Smooth muscle cell (in vitro differentiated cells): Measurements from ENCODE around the gene CELSR2. TPM values are rescaled to one million over a fixed set of nuclear protein-coding genes. Genes with fewer than 3 reads are reported as not detected.

Experiments
- DNase-seq: peaks from one replicate; lab custom pipeline; 2025; ENCODE audit not compliant: unreplicated experiment; lab: John Stamatoyannopoulos, UW
- H2AFZ ChIP-seq: fragments of 200-600 bp; sonication (generic); 2 replicates; pipeline ENCODE4 v1.6.0; 2016; ENCODE audit warnings: antibody characterized with exemption, low read depth, mild to moderate bottlenecking
- H3F3A ChIP-seq: fragments of 200-600 bp; sonication (generic); 2 replicates; pipeline ENCODE4 v1.6.0; 2017; ENCODE audit warnings: antibody characterized with exemption, low read depth
- H3K27ac ChIP-seq: fragments of 200-600 bp; sonication (generic); 2 replicates; pipeline ENCODE4 v1.5.1; 2016; ENCODE audit warnings: low read depth, mild to moderate bottlenecking
- H3K27me3 ChIP-seq: fragments of 200-600 bp; sonication (generic); 2 replicates; pipeline ENCODE4 v1.6.1; 2016; ENCODE audit warnings: low read depth, mild to moderate bottlenecking
- H3K36me3 ChIP-seq: fragments of 200-600 bp; sonication (generic); 2 replicates; pipeline ENCODE4 v1.5.1; 2016; ENCODE audit warnings: low read depth
- H3K4me1 ChIP-seq: fragments of 200-600 bp; sonication (generic); 2 replicates; pipeline ENCODE4 v1.5.1; 2016; ENCODE audit warnings: low read depth
- H3K4me2 ChIP-seq: fragments of 200-600 bp; sonication (generic); 2 replicates; pipeline ENCODE4 v1.6.0; 2016; ENCODE audit warnings: mild to moderate bottlenecking
- H3K4me3 ChIP-seq: fragments of 200-600 bp; sonication (generic); 2 replicates; pipeline ENCODE4 v1.5.1; 2016; ENCODE audit warnings: mild to moderate bottlenecking
- H3K79me2 ChIP-seq: fragments of 200-600 bp; sonication (generic); 2 replicates; pipeline ENCODE4 v1.6.0; 2016; ENCODE audit warnings: low read depth, mild to moderate bottlenecking
- H3K9ac ChIP-seq: fragments of 200-600 bp; sonication (generic); 2 replicates; pipeline ENCODE4 v1.6.0; 2016; ENCODE audit warnings: low read depth
- H3K9me3 ChIP-seq: fragments of 200-600 bp; sonication (generic); replicated peaks from 2 replicates; pipeline ENCODE4 v1.5.1; 2016; ENCODE audit warnings: low read depth
- H4K20me1 ChIP-seq: fragments of 200-600 bp; sonication (generic); 2 replicates; pipeline ENCODE4 v1.6.0; 2016; ENCODE audit warnings: low read depth
- CTCF ChIP-seq: fragments of 200-600 bp; sonication (generic); IDR thresholded peaks from 2 replicates; pipeline ENCODE4 v1.5.1; 2017; ENCODE audit warnings: borderline replicate concordance, mild to moderate bottlenecking, antibody characterized with exemption; ENCODE audit not compliant: insufficient read depth, poor library complexity, severe bottlenecking
- WGBS: methylation state at CpG from one replicate; pipeline ENCODE4 v1.1.7; 2016; ENCODE audit warnings: low lambda C conversion rate; 5-methylcytosine and 5-hydroxymethylcytosine counted together
- polyA plus RNA-seq: library from polyadenylated mRNA; unstranded; fragments of >200 nt; fragmentation: Nextera tagmentation; extraction: Ambion mirVana; gene quantifications from 2 replicates; pipeline ENCODE4 v1.2.1, GENCODE V29; 2016
- total RNA-seq: library from RNA; depleted of rRNA; stranded (reverse); fragments of >200 nt; gene quantifications from 2 replicates; pipeline ENCODE4 v1.2.3, GENCODE V29; 2014

Gene CELSR2
- total and polyA plus RNA-seq, 2 experiments from 2014 or later = 1.8 to 3.6 TPM

GRCh38 chr1:109255097-109255651 lies 5.8 kb downstream of the CELSR2 start:
- TF ChIP-seq CTCF = no peak
- no peaks in the 10 kb centered on the region for H3K36me3 ChIP-seq
- H3K4me2 ChIP-seq = no peak overlapping the region
- H3K79me2 ChIP-seq = no peaks in the 10 kb centered on the region
- H3K27me3 ChIP-seq = peaks cover 4% of the 10 kb centered on the region
- no peak overlapping the region for H3K27ac ChIP-seq
- 84% methylated on average over 15 of the region's 15 CpGs for WGBS
- H3K4me3 ChIP-seq = no peak overlapping the region
- no peaks in the 10 kb centered on the region for H3F3A ChIP-seq
- no peaks in the 10 kb centered on the region for H3K9me3 ChIP-seq
- no peak overlapping the region for H3K9ac ChIP-seq
- H3K4me1 ChIP-seq = peaks cover 24% of the 10 kb centered on the region
- H4K20me1 ChIP-seq = no peaks in the 10 kb centered on the region
- no peak for DNase-seq
- no peak overlapping the region for H2AFZ ChIP-seq

- no peaks in the 10 kb centered on the region for H3K27me3 ChIP-seq
- H3K4me3 ChIP-seq = no peak overlapping the region
- peaks cover 27% of the 10 kb centered on the region for H3K4me1 ChIP-seq
- no peak overlapping the region for H2AFZ ChIP-seq
- no peaks in the 10 kb centered on the region for H3F3A ChIP-seq
- DNase-seq = no peak
- TF ChIP-seq CTCF = no peak
- no peak overlapping the region for H3K27ac ChIP-seq
- H4K20me1 ChIP-seq = no peaks in the 10 kb centered on the region
- no peak overlapping the region for H3K4me2 ChIP-seq
- WGBS = 97% methylated on average over 3 of the region's 5 CpGs
- no peaks in the 10 kb centered on the region for H3K36me3 ChIP-seq
- no peak overlapping the region for H3K9ac ChIP-seq
- no peaks in the 10 kb centered on the region for H3K9me3 ChIP-seq
- H3K79me2 ChIP-seq = no peaks in the 10 kb centered on the region
Measured at GRCh38 chr1:109255678-109256077, 6.3 kb downstream of the CELSR2 start.

- whole genome bisulfite sequencing = 76% methylated on average over 7 of the region's 7 CpGs
- Histone ChIP-seq H3K79me2 (no peaks in the 10 kb centered on the region), H2AFZ (no peak overlapping the region), H3K4me3 (no peak overlapping the region), H3K4me2 (no peak overlapping the region), H3K27ac (no peak overlapping the region), H3K27me3 (no peaks in the 10 kb centered on the region), H3K36me3 (no peaks in the 10 kb centered on the region), H4K20me1 (no peaks in the 10 kb centered on the region), H3F3A (no peaks in the 10 kb centered on the region), H3K4me1 (peaks cover 27% of the 10 kb centered on the region), H3K9me3 (no peaks in the 10 kb centered on the region), H3K9ac (no peak overlapping the region)
- no peak for TF ChIP-seq CTCF
- no peak for DNase-seq
Measured at GRCh38 chr1:109256085-109256484, 6.7 kb downstream of the CELSR2 start.

- 91% methylated on average over 5 of the region's 5 CpGs for WGBS
- no peak for DNase-seq
- Histone ChIP-seq H3K4me3 (no peak overlapping the region), H2AFZ (no peak overlapping the region), H3F3A (no peaks in the 10 kb centered on the region), H4K20me1 (no peaks in the 10 kb centered on the region), H3K4me2 (no peak overlapping the region), H3K9ac (no peak overlapping the region), H3K79me2 (no peaks in the 10 kb centered on the region), H3K27me3 (no peaks in the 10 kb centered on the region), H3K9me3 (no peaks in the 10 kb centered on the region), H3K36me3 (no peaks in the 10 kb centered on the region), H3K4me1 (peaks cover 27% of the 10 kb centered on the region), H3K27ac (no peak overlapping the region)
- TF ChIP-seq CTCF = no peak
Measured at GRCh38 chr1:109256971-109257681, 7.8 kb downstream of the CELSR2 start.
